ENCODE measurements around the gene RFXANK. TPM values are rescaled to one million over a fixed set of nuclear protein-coding genes. Genes with fewer than 3 reads are reported as not detected.

Gene RFXANK
- 26.4 to 47.2 TPM (median 43.9 TPM) in 5 replicates for total RNA-seq (2022; extraction: Qiagen RNA extraction; ENCODE audit: low read depth)

DNA sequence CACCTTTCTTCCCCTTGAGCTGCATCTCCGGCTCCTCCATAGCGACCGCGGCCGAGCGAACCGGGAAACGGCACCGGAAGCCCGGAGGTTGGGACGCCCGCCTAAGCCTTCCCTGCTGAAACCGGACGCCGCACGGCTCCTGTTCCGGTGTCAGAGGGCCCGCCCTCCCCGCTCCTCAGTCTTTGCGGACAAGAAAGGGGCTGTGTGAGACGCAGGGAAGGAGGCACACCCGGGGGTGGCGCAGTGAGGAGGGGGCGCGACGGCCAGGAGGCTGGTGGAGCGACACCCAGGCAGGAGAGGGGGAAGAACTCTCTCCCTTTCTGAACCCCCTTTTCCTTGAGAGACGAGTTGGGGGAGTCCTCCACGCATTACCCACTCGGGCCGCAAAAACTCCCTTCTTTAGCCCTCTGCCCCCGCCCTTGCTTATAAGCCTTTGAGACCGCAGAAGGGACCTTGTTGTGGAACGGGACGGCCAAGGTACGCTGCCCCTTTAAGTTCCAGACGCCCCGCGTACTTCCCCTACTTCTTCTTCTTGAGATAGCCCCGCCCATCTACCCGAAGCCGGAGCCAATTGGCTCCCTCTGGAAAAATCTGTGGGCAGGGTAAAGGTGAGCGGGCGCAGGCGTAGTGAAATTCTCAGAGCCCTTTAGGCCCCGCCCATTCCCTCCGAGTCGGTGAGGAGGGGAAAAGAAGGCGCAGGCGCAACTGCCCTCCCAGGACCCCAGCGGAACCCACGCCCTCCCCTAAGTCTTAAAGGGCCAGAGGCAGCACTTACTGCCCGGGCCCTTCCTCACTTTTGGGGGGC, at the start of gene RFXANK, which contains the start of gene BORCS8:
TSS of gene RFXANK (plus strand) at position 181 of the 805 bp plus-strand sequence. CDS start 1,689 bp downstream, outside the sequence.
TSS of gene BORCS8 (minus strand) at position 75 of the 805 bp plus-strand sequence. CDS start at position 40, 35 bp downstream.

GRCh38 chr19:19170053-19170872, 21.8 kb upstream of the RFXANK start, which contains the start of gene MEF2B:
Gene MEF2B (minus strand): TSS chr19:19170263. CDS start chr19:19150735, 19,528 bp downstream.

DNA sequence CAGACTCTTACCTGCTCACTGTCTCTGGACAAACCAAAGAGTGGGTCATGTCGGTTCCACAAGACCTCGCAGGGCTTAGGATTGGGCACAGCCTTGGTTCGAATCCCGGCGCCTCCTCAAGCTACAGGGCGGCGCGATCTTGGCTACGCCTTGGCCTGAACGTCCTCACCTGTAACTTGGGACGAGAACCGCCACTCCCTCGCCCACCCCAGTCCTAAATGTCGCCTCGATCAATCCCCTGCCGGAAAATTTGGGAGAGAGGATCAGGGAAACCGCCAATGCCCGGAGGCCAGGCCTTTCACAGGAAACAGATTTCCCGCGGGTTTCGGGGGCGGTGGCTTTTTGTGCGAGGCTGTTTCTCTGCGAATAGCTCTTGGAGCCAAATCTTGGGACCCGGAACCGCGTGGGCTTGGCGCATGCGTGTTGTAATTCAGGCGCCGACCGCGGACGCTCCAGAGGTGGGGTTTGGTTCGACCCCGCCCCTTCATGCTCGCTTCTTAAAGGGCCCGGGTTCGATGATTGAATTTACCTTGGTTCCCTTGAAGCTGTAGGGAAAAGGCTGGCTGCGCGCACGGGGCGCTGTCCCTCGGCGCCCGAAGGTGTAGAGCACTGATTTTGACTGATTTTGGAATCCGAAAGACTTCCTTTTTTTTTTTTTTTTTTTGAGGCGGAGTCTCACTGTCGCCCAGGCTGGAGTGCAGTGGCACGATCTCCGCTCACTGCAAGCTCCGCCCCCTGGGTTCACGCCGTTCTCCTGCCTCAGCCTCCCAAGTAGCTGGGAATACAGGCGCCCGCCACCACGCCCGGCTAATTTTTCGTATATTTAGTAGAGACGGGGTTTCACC, 11.2 kb downstream of the RFXANK start, which contains the start of gene NR2C2AP:
TSS of gene NR2C2AP (minus strand) at position 403 of the 845 bp plus-strand sequence. CDS start at position 49, 354 bp downstream.

DNA sequence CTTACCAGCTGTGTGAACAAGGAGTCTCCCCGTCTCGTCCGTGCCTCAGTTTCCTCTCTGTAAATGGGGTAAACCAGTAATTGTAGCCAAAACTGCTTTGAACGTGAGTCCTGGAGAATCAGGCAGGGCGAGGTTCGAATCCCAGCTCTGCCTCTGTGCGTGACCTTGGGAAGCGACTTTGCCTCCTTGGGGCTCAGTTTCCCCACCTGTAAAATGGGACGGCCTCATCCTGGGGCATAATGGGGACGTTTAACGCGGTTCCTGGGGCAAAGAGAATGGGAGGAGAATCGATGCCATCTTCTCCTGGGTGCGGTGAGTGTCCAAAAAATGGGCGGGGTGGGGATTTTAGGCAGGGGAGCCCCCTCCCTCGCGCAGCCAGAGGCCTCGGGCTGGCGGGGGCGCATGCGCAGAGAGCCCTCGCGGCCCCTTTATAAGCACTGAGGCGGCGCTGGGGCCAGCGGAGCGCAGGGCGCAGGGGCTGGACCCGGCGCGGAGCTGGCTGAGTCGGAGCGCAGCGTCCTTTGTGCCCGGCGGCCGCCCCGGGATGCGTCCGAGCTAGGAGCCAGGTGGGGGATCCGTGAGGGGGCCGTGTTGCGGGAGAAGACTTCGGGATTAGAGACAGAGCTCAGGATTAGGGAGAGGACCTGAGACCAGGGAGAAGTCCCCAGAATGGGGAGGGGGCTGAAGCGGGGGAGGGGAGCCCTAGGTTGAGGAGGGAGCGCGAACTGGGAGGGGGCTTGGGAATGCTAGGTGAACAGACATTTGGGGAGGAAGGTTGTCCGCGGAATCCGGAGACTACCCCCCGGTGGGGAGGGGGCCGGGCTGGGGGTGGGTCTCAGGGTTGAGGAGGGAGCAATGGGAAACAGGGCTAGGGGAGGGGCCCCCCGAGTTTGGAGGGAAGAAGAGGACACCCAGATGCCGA, 19.7 kb downstream of the RFXANK start, which contains the start of gene NCAN:
TSS of gene NCAN (plus strand) at position 460 of the 922 bp plus-strand sequence. CDS start 4,996 bp downstream, outside the sequence.

Other genes with a start within 250 kb of the RFXANK start
- 21.2 to 38.5 TPM (median 30.9 TPM) in 5 replicates for gene SUGP2, start 158.7 kb upstream of the RFXANK start, total RNA-seq (2022; extraction: Qiagen RNA extraction; ENCODE audit: low read depth)
- gene ARMC6, start 158.7 kb upstream of the RFXANK start, total RNA-seq (2022; extraction: Qiagen RNA extraction; ENCODE audit: low read depth): 23.8 to 30.4 TPM (median 29.8 TPM) in 5 replicates
- gene SLC25A42, start 128.3 kb upstream of the RFXANK start, total RNA-seq (2022; extraction: Qiagen RNA extraction; ENCODE audit: low read depth): 0.19 to 1.1 TPM (median 0.87 TPM) in 5 replicates
- 11.6 to 27.0 TPM (median 24.9 TPM) in 5 replicates for gene TMEM161A, start 53.8 kb upstream of the RFXANK start, total RNA-seq (2022; extraction: Qiagen RNA extraction; ENCODE audit: low read depth)
- 0.15 to 0.82 TPM (median 0.63 TPM) in 5 replicates for gene MEF2B, start 22.0 kb upstream of the RFXANK start, total RNA-seq (2022; extraction: Qiagen RNA extraction; ENCODE audit: low read depth)
- 9.2 to 12.7 TPM (median 11.5 TPM) in 5 replicates for gene BORCS8, start 106 bp upstream of the RFXANK start, total RNA-seq (2022; extraction: Qiagen RNA extraction; ENCODE audit: low read depth)
- gene NR2C2AP, start 11.2 kb downstream of the RFXANK start, total RNA-seq (2022; extraction: Qiagen RNA extraction; ENCODE audit: low read depth): 26.5 to 31.8 TPM (median 30.6 TPM) in 5 replicates
- 0.02 TPM in 1 of 5 replicates, not detected in the others for gene NCAN, start 19.7 kb downstream of the RFXANK start, total RNA-seq (2022; extraction: Qiagen RNA extraction; ENCODE audit: low read depth)
- 0.33 to 2.2 TPM (median 0.50 TPM) in 5 replicates for gene TM6SF2, start 81.0 kb downstream of the RFXANK start, total RNA-seq (2022; extraction: Qiagen RNA extraction; ENCODE audit: low read depth)
- 25.3 to 34.4 TPM (median 26.8 TPM) in 5 replicates for gene SUGP1, start 128.3 kb downstream of the RFXANK start, total RNA-seq (2022; extraction: Qiagen RNA extraction; ENCODE audit: low read depth)
- 7.4 to 16.0 TPM (median 14.3 TPM) in 5 replicates for gene MAU2, start 128.6 kb downstream of the RFXANK start, total RNA-seq (2022; extraction: Qiagen RNA extraction; ENCODE audit: low read depth)
- gene GATAD2A, start 213.4 kb downstream of the RFXANK start, total RNA-seq (2022; extraction: Qiagen RNA extraction; ENCODE audit: low read depth): 31.9 to 50.8 TPM (median 43.6 TPM) in 5 replicates

All from A549 treated with ZK216348 at 1 μM for 4 hours (cell line).